Sigmoid colon (tissue), 4 donors: ENCODE results near the gene ALB.

Source experiments
- CTCF ChIP-seq, 4 experiments: fragments of 450-650 bp in 3 of 4; fragments of 200-600 bp in 1 of 4; IDR thresholded peaks; one replicate each; pipeline ENCODE4 v1.5.1; 2016 to 2019; ENCODE audit warnings: antibody characterized with exemption in 4 of 4, mild to moderate bottlenecking in 3 of 4, moderate library complexity in 2 of 4
- EP300 ChIP-seq, 4 donors: sonication (generic); formaldehyde crosslinking; IDR thresholded peaks; one replicate each; pipeline ENCODE4 v1.6.1; 2017; ENCODE audit warnings: antibody characterized with exemption in 4 of 4
- POLR2A ChIP-seq, 2 donors: fragments of 450-650 bp; IDR thresholded peaks; one replicate each; pipeline ENCODE4 v1.6.1; 2016; ENCODE audit warnings: antibody characterized with exemption in 2 of 2, mild to moderate bottlenecking in 2 of 2, moderate library complexity in 2 of 2
- POLR2AphosphoS5 ChIP-seq, 4 donors: sonication (generic); formaldehyde crosslinking; IDR thresholded peaks; one replicate each; pipeline ENCODE4 v1.6.1; 2017; ENCODE audit warnings: antibody characterized with exemption in 4 of 4

- TF ChIP-seq POLR2A (IDR thresholded peaks at IDR 0.05) (no peak), EP300 (IDR thresholded peaks at IDR 0.05) (no peak), CTCF (IDR thresholded peaks at IDR 0.05) (no peak), POLR2AphosphoS5 (IDR thresholded peaks at IDR 0.05) (no peak)
These were observed 27.7 kb downstream of the ALB start for GRCh38 chr4:73431813-73432168.
